Measurements from ENCODE around the gene CTTNBP2NL.

The CTTNBP2NL gene

DNA sequence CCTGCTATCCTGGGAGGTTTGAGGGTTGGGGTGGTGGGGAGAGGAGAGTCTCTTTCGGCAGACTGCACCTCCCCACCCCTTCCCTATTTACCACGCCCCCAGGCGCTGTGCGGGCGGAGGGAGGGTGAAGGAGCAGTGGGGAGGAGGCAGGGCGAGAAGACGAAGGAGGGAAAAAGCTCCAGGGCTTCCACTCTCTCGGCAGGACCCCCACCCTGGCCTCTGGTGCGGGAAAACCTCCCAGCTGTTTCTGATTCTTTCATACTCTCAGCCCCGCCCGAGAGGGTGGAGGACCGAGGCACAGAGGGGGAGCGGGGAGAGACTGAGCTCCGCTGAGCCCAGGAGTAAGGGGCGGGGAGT lies 111.9 kb downstream of the CTTNBP2NL start (continued):
- TF ChIP-seq, protein P1, sequence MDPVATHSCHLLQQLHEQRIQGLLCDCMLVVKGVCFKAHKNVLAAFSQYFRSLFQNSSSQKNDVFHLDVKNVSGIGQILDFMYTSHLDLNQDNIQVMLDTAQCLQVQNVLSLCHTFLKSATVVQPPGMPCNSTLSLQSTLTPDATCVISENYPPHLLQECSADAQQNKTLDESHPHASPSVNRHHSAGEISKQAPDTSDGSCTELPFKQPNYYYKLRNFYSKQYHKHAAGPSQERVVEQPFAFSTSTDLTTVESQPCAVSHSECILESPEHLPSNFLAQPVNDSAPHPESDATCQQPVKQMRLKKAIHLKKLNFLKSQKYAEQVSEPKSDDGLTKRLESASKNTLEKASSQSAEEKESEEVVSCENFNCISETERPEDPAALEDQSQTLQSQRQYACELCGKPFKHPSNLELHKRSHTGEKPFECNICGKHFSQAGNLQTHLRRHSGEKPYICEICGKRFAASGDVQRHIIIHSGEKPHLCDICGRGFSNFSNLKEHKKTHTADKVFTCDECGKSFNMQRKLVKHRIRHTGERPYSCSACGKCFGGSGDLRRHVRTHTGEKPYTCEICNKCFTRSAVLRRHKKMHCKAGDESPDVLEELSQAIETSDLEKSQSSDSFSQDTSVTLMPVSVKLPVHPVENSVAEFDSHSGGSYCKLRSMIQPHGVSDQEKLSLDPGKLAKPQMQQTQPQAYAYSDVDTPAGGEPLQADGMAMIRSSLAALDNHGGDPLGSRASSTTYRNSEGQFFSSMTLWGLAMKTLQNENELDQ (tag by site-specific recombination; IDR thresholded peaks at IDR 0.05; ENCODE audit: low read depth), result no peak
- TF ChIP-seq ZNF2 (tag by site-specific recombination; IDR thresholded peaks at IDR 0.05) (no peak), ZNF654 (tag by site-specific recombination; IDR thresholded peaks at IDR 0.05; ENCODE audit: low read depth) (no peak), ZBTB6 (tag by site-specific recombination; IDR thresholded peaks at IDR 0.05) (no peak), ZNF391 (tag by site-specific recombination; IDR thresholded peaks at IDR 0.05; ENCODE audit: borderline replicate concordance, low read depth) (no peak), ZNF510 (tag by site-specific recombination; IDR thresholded peaks at IDR 0.05; ENCODE audit: insufficient replicate concordance) (no peak), ZNF19 (tag by site-specific recombination; IDR thresholded peaks at IDR 0.05; ENCODE audit: low read depth) (no peak), ZSCAN23 (tag by site-specific recombination; IDR thresholded peaks at IDR 0.05) (no peak), ZNF629 (tag by site-specific recombination; IDR thresholded peaks at IDR 0.05) (no peak), ZNF248 (tag by site-specific recombination; IDR thresholded peaks at IDR 0.05) (no peak), ZNF560 (tag by site-specific recombination; IDR thresholded peaks at IDR 0.05; ENCODE audit: borderline replicate concordance) (no peak), ZNF48 (tag by site-specific recombination; IDR thresholded peaks at IDR 0.05) (no peak), ZNF341 (tag by site-specific recombination; IDR thresholded peaks at IDR 0.05; ENCODE audit: low read depth) (peak; percentile 94), YY2 (tag by site-specific recombination; IDR thresholded peaks at IDR 0.05) (no peak), SP3 (tag by site-specific recombination; IDR thresholded peaks at IDR 0.05) (peak; percentile 56), ZNF501 (tag by site-specific recombination; IDR thresholded peaks at IDR 0.05) (no peak), ZNF660 (tag by site-specific recombination; IDR thresholded peaks at IDR 0.05) (no peak), ZNF621 (tag by site-specific recombination; IDR thresholded peaks at IDR 0.05) (no peak)
- TF ChIP-seq, protein P2, sequence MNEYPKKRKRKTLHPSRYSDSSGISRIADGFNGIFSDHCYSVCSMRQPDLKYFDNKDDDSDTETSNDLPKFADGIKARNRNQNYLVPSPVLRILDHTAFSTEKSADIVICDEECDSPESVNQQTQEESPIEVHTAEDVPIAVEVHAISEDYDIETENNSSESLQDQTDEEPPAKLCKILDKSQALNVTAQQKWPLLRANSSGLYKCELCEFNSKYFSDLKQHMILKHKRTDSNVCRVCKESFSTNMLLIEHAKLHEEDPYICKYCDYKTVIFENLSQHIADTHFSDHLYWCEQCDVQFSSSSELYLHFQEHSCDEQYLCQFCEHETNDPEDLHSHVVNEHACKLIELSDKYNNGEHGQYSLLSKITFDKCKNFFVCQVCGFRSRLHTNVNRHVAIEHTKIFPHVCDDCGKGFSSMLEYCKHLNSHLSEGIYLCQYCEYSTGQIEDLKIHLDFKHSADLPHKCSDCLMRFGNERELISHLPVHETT (tag by site-specific recombination; IDR thresholded peaks at IDR 0.05), result no peak
- TF ChIP-seq, protein P3, sequence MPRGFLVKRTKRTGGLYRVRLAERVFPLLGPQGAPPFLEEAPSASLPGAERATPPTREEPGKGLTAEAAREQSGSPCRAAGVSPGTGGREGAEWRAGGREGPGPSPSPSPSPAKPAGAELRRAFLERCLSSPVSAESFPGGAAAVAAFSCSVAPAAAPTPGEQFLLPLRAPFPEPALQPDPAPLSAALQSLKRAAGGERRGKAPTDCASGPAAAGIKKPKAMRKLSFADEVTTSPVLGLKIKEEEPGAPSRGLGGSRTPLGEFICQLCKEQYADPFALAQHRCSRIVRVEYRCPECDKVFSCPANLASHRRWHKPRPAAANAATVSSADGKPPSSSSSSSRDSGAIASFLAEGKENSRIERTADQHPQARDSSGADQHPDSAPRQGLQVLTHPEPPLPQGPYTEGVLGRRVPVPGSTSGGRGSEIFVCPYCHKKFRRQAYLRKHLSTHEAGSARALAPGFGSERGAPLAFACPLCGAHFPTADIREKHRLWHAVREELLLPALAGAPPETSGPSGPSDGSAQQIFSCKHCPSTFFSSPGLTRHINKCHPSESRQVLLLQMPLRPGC (tag by site-specific recombination; IDR thresholded peaks at IDR 0.05), result no peak
- TF ChIP-seq, protein P4, sequence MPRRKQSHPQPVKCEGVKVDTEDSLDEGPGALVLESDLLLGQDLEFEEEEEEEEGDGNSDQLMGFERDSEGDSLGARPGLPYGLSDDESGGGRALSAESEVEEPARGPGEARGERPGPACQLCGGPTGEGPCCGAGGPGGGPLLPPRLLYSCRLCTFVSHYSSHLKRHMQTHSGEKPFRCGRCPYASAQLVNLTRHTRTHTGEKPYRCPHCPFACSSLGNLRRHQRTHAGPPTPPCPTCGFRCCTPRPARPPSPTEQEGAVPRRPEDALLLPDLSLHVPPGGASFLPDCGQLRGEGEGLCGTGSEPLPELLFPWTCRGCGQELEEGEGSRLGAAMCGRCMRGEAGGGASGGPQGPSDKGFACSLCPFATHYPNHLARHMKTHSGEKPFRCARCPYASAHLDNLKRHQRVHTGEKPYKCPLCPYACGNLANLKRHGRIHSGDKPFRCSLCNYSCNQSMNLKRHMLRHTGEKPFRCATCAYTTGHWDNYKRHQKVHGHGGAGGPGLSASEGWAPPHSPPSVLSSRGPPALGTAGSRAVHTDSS (tag by site-specific recombination; IDR thresholded peaks at IDR 0.05), result no peak

Data from HEK293 (cell line).